HEK293 (cell line): ENCODE measurements around the gene TAGAP.

Experiments used
- CTCF ChIA-PET: fragments of 350-600 bp; formaldehyde crosslinking; extraction: SDS; loops from one replicate; lab custom pipeline; 2021; ENCODE audit warnings: antibody characterized with exemption; lab: Yijun Ruan, JAX
- POLR2A ChIA-PET: fragments of 300-600 bp; formaldehyde crosslinking; extraction: SDS; loops from one replicate; lab custom pipeline; 2020; ENCODE audit warnings: antibody characterized with exemption, inconsistent platforms; lab: Yijun Ruan, JAX
- H3K27ac ChIP-seq: fragments of 200-500 bp; sonication (Bioruptor generic); 2 replicates; pipeline ENCODE4 v1.5.1; 2014; ENCODE audit warnings: low read depth, low read length, control low read depth, inconsistent platforms; ENCODE audit errors: extremely low read depth
- H3K36me3 ChIP-seq, 2 experiments: fragments of 200-500 bp in 1 of 2; sonication (Bioruptor generic) in 1 of 2; 1 replicate in 1 of 2; 2 replicates in 1 of 2; pipeline ENCODE4 v1.5.1; 2014 to 2017; ENCODE audit warnings: inconsistent platforms in 2 of 2, low read length in 2 of 2; ENCODE audit not compliant: control insufficient read depth in 2 of 2, insufficient read depth in 1 of 2
- H3K4me1 ChIP-seq: fragments of 200-500 bp; sonication (Bioruptor generic); 2 replicates; pipeline ENCODE4 v1.5.1; 2014; ENCODE audit warnings: mild to moderate bottlenecking, low read length, inconsistent platforms; ENCODE audit not compliant: control insufficient read depth, insufficient read depth
- H3K4me3 ChIP-seq: 2 replicates; pipeline ENCODE4 v1.5.1; 2011; ENCODE audit warnings: low read depth, mild to moderate bottlenecking, control low read depth, low read length, moderate library complexity
- H3K9me3 ChIP-seq: fragments of 200-500 bp; sonication (Bioruptor generic); 2 replicates; pipeline ENCODE4 v1.5.1; 2014; ENCODE audit warnings: low read depth, low read length, inconsistent platforms; ENCODE audit not compliant: control insufficient read depth, insufficient read depth
- PBX3 ChIP-seq: sonication (generic); formaldehyde crosslinking; IDR thresholded peaks from 2 replicates; pipeline ENCODE4 v1.8.1; 2022; ENCODE audit warnings: mild to moderate bottlenecking, moderate library complexity, missing genetic modification reagents
- RBAK ChIP-seq: fragments of 450-650 bp; formaldehyde crosslinking; IDR thresholded peaks from 2 replicates; pipeline ENCODE4 v1.5.1; 2016; ENCODE audit warnings: missing biosample characterization, missing genetic modification characterization
- SP3 ChIP-seq: fragments of 450-650 bp; formaldehyde crosslinking; IDR thresholded peaks from 2 replicates; pipeline ENCODE4 v1.5.1; 2016; ENCODE audit warnings: missing biosample characterization, missing genetic modification characterization
- WT1 ChIP-seq: fragments of 450-650 bp; formaldehyde crosslinking; IDR thresholded peaks from 2 replicates; pipeline ENCODE4 v1.5.1; 2016; ENCODE audit warnings: missing biosample characterization, missing genetic modification characterization
- ZFP41 ChIP-seq: fragments of 450-650 bp; formaldehyde crosslinking; IDR thresholded peaks from 2 replicates; pipeline ENCODE4 v1.5.1; 2016; ENCODE audit warnings: missing biosample characterization, missing genetic modification characterization, borderline replicate concordance
- ZNF10 ChIP-seq: fragments of 450-650 bp; formaldehyde crosslinking; IDR thresholded peaks from 2 replicates; pipeline ENCODE4 v1.5.1; 2017; ENCODE audit warnings: missing biosample characterization, missing genetic modification characterization
- ZNF157 ChIP-seq: fragments of 450-650 bp; formaldehyde crosslinking; IDR thresholded peaks from 2 replicates; pipeline ENCODE4 v1.5.1; 2016; ENCODE audit warnings: missing biosample characterization, missing genetic modification characterization
- ZNF169 ChIP-seq: fragments of 450-650 bp; formaldehyde crosslinking; IDR thresholded peaks from 2 replicates; pipeline ENCODE4 v1.5.1; 2016; ENCODE audit warnings: missing biosample characterization, missing genetic modification characterization
- ZNF223 ChIP-seq: fragments of 450-650 bp; formaldehyde crosslinking; IDR thresholded peaks from 2 replicates; pipeline ENCODE4 v1.5.1; 2016; ENCODE audit warnings: missing biosample characterization, missing genetic modification characterization
- ZNF248 ChIP-seq: fragments of 450-650 bp; formaldehyde crosslinking; IDR thresholded peaks from 2 replicates; pipeline ENCODE4 v1.5.1; 2017; ENCODE audit warnings: missing biosample characterization, missing genetic modification characterization
- ZNF292 ChIP-seq: fragments of 450-650 bp; formaldehyde crosslinking; IDR thresholded peaks from 2 replicates; pipeline ENCODE4 v1.5.1; 2016; ENCODE audit warnings: low read depth, missing biosample characterization, missing genetic modification characterization, borderline replicate concordance
- ZNF335 ChIP-seq: fragments of 450-650 bp; formaldehyde crosslinking; conservative IDR thresholded peaks from 2 replicates; pipeline ENCODE4 v1.5.1; 2016; ENCODE audit warnings: missing biosample characterization, missing genetic modification characterization
- ZNF391 ChIP-seq: fragments of 450-650 bp; formaldehyde crosslinking; IDR thresholded peaks from 2 replicates; pipeline ENCODE4 v1.5.1; 2016; ENCODE audit warnings: low read depth, missing biosample characterization, missing genetic modification characterization, borderline replicate concordance
- ZNF48 ChIP-seq: fragments of 450-650 bp; formaldehyde crosslinking; IDR thresholded peaks from 2 replicates; pipeline ENCODE4 v1.5.1; 2016; ENCODE audit warnings: missing biosample characterization, missing genetic modification characterization
- ZNF510 ChIP-seq: fragments of 450-650 bp; formaldehyde crosslinking; IDR thresholded peaks from 2 replicates; pipeline ENCODE4 v1.5.1; 2018; ENCODE audit warnings: mild to moderate bottlenecking, missing genetic modification characterization, missing biosample characterization; ENCODE audit not compliant: insufficient replicate concordance
- ZNF654 ChIP-seq: fragments of 450-650 bp; formaldehyde crosslinking; IDR thresholded peaks from 2 replicates; pipeline ENCODE4 v1.5.1; 2016; ENCODE audit warnings: low read depth, missing biosample characterization, missing genetic modification characterization
- ZNF776 ChIP-seq: fragments of 450-650 bp; formaldehyde crosslinking; IDR thresholded peaks from 2 replicates; pipeline ENCODE4 v1.5.0; 2017; ENCODE audit warnings: missing biosample characterization, missing genetic modification characterization, borderline replicate concordance
- TF ChIP-seq, protein P1 (sequence below): fragments of 450-650 bp; formaldehyde crosslinking; IDR thresholded peaks from 2 replicates; pipeline ENCODE4 v1.5.1; 2016; ENCODE audit warnings: missing biosample characterization, missing genetic modification characterization
- TF ChIP-seq, protein P2 (sequence below): fragments of 450-650 bp; formaldehyde crosslinking; IDR thresholded peaks from 2 replicates; pipeline ENCODE4 v1.5.1; 2016; ENCODE audit warnings: missing biosample characterization, missing genetic modification characterization
- TF ChIP-seq, protein P3 (sequence below): fragments of 450-650 bp; formaldehyde crosslinking; IDR thresholded peaks from 2 replicates; pipeline ENCODE4 v1.5.1; 2016; ENCODE audit warnings: missing biosample characterization, missing genetic modification characterization
- TF ChIP-seq, protein P4 (sequence below): fragments of 450-650 bp; formaldehyde crosslinking; IDR thresholded peaks from 2 replicates; pipeline ENCODE4; 2016; ENCODE audit warnings: missing biosample characterization, missing genetic modification characterization

TAGAP gene

GRCh38 chr6:159023893-159024292 lies 20.9 kb downstream of the TAGAP start:
- Histone ChIP-seq H3K27ac (no peak overlapping the region), H3K36me3 (no peaks in the 10 kb centered on the region), H3K4me3 (no peak overlapping the region), H3K9me3 (no peaks in the 10 kb centered on the region), H3K4me1 (no peaks in the 10 kb centered on the region)
- CTCF ChIA-PET = interaction anchor here (0.5 kb wide), 1 partner anchor 16 kb away, joined by 3 read pairs; no protein-coding TSS in a partner anchor
- TF ChIP-seq ZFP41 (tag by site-specific recombination) (no peak), ZNF223 (no peak), ZNF169 (tag by site-specific recombination) (no peak), ZNF48 (tag by site-specific recombination) (no peak), PBX3 (no peak), ZNF157 (tag by site-specific recombination) (no peak), ZNF510 (tag by site-specific recombination) (no peak)
- TF ChIP-seq, protein P1, sequence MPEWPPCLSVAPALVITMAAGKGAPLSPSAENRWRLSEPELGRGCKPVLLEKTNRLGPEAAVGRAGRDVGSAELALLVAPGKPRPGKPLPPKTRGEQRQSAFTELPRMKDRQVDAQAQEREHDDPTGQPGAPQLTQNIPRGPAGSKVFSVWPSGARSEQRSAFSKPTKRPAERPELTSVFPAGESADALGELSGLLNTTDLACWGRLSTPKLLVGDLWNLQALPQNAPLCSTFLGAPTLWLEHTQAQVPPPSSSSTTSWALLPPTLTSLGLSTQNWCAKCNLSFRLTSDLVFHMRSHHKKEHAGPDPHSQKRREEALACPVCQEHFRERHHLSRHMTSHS (tag by site-specific recombination) = no peak
- TF ChIP-seq, protein P2, sequence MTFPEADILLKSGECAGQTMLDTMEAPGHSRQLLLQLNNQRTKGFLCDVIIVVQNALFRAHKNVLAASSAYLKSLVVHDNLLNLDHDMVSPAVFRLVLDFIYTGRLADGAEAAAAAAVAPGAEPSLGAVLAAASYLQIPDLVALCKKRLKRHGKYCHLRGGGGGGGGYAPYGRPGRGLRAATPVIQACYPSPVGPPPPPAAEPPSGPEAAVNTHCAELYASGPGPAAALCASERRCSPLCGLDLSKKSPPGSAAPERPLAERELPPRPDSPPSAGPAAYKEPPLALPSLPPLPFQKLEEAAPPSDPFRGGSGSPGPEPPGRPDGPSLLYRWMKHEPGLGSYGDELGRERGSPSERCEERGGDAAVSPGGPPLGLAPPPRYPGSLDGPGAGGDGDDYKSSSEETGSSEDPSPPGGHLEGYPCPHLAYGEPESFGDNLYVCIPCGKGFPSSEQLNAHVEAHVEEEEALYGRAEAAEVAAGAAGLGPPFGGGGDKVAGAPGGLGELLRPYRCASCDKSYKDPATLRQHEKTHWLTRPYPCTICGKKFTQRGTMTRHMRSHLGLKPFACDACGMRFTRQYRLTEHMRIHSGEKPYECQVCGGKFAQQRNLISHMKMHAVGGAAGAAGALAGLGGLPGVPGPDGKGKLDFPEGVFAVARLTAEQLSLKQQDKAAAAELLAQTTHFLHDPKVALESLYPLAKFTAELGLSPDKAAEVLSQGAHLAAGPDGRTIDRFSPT (tag by site-specific recombination) = no peak
- POLR2A ChIA-PET = no interaction called here

- ChIA-PET CTCF (interaction anchor here (0.6 to 0.9 kb wide), 3 partner anchors 12 to 444 kb away, joined by 3 to 4 read pairs (median 3); no protein-coding TSS in a partner anchor), POLR2A (no interaction called here)
- no peak for TF ChIP-seq ZNF10 (tag by site-specific recombination)
- TF ChIP-seq, protein P3, sequence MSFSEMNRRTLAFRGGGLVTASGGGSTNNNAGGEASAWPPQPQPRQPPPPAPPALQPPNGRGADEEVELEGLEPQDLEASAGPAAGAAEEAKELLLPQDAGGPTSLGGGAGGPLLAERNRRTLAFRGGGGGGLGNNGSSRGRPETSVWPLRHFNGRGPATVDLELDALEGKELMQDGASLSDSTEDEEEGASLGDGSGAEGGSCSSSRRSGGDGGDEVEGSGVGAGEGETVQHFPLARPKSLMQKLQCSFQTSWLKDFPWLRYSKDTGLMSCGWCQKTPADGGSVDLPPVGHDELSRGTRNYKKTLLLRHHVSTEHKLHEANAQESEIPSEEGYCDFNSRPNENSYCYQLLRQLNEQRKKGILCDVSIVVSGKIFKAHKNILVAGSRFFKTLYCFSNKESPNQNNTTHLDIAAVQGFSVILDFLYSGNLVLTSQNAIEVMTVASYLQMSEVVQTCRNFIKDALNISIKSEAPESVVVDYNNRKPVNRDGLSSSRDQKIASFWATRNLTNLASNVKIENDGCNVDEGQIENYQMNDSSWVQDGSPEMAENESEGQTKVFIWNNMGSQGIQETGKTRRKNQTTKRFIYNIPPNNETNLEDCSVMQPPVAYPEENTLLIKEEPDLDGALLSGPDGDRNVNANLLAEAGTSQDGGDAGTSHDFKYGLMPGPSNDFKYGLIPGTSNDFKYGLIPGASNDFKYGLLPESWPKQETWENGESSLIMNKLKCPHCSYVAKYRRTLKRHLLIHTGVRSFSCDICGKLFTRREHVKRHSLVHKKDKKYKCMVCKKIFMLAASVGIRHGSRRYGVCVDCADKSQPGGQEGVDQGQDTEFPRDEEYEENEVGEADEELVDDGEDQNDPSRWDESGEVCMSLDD (tag by site-specific recombination) = no peak
- TF ChIP-seq ZNF654 = no peak
- TF ChIP-seq RBAK (tag by site-specific recombination) = no peak
- TF ChIP-seq ZNF292 = no peak
- TF ChIP-seq ZNF776 = no peak
- TF ChIP-seq ZNF248 (tag by site-specific recombination) = no peak
- no peak for TF ChIP-seq PBX3
- no peak for TF ChIP-seq SP3 (tag by site-specific recombination)
- TF ChIP-seq ZNF391 (tag by site-specific recombination) = no peak
- TF ChIP-seq, protein P4, sequence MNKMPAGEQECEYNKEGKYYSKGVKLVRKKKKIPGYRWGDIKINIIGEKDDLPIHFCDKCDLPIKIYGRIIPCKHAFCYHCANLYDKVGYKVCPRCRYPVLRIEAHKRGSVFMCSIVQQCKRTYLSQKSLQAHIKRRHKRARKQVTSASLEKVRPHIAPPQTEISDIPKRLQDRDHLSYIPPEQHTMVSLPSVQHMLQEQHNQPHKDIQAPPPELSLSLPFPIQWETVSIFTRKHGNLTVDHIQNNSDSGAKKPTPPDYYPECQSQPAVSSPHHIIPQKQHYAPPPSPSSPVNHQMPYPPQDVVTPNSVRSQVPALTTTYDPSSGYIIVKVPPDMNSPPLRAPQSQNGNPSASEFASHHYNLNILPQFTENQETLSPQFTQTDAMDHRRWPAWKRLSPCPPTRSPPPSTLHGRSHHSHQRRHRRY = no peak
- TF ChIP-seq WT1 = no peak
- TF ChIP-seq ZNF335 (tag by site-specific recombination) = no peak
These were observed 24.8 kb downstream of the TAGAP start for GRCh38 chr6:159020011-159020410.

More at GRCh38 chr6:159020011-159020410, 24.8 kb downstream of the TAGAP start:
- H3K9me3 ChIP-seq = no peaks in the 10 kb centered on the region
- no peaks in the 10 kb centered on the region for H3K4me1 ChIP-seq
- no peak overlapping the region for H3K4me3 ChIP-seq
- no peaks in the 10 kb centered on the region for H3K36me3 ChIP-seq
- no peak overlapping the region for H3K27ac ChIP-seq
